ENCODE data around the gene ODF2L. TPM values are rescaled to one million over a fixed set of nuclear protein-coding genes. Genes with fewer than 3 reads are reported as not detected.
A peak's percentile ranks its signal among the peaks of the same experiment; 100 is the strongest.

The ODF2L gene
- total RNA-seq, 1 donor from 2014 or later, result 28.2 TPM

DNA sequence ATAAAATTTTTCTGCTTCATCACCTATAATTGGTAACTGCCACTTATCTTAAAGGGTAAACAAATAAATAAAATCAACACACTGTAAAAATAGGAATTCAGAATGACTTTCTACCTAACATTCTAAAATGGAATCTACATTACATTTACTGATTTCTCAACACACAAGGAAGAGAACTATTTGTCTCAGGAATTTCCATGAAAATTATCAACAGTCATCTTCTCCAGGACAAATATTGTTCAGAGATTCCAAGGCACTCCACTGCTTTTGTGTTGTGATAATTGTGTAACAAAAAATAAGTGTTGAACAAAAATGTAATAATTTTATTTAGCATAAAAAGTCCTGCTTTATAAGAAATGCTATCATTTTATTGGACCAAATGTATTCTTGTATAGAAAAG is 7.3 kb downstream of the ODF2L start:
- Mint-ChIP-seq H3K4me3 (ENCODE audit: unreplicated experiment) (no peak overlapping the region), H3K27ac (ENCODE audit: unreplicated experiment) (no peak overlapping the region), H3K36me3 (ENCODE audit: low read depth) (peaks cover 3% of the 10 kb centered on the region), H3K27me3 (ENCODE audit: low read depth) (no peaks in the 10 kb centered on the region), H3K4me1 (ENCODE audit: low read depth) (peaks cover 40% of the 10 kb centered on the region), H3K9me3 (ENCODE audit: low read depth) (peaks cover 13% of the 10 kb centered on the region)
- TF ChIP-seq, protein P1, sequence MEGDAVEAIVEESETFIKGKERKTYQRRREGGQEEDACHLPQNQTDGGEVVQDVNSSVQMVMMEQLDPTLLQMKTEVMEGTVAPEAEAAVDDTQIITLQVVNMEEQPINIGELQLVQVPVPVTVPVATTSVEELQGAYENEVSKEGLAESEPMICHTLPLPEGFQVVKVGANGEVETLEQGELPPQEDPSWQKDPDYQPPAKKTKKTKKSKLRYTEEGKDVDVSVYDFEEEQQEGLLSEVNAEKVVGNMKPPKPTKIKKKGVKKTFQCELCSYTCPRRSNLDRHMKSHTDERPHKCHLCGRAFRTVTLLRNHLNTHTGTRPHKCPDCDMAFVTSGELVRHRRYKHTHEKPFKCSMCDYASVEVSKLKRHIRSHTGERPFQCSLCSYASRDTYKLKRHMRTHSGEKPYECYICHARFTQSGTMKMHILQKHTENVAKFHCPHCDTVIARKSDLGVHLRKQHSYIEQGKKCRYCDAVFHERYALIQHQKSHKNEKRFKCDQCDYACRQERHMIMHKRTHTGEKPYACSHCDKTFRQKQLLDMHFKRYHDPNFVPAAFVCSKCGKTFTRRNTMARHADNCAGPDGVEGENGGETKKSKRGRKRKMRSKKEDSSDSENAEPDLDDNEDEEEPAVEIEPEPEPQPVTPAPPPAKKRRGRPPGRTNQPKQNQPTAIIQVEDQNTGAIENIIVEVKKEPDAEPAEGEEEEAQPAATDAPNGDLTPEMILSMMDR (IDR thresholded peaks at IDR 0.05), result no peak
- DNase-seq (ENCODE audit: low spot score), result no peak

DNA sequence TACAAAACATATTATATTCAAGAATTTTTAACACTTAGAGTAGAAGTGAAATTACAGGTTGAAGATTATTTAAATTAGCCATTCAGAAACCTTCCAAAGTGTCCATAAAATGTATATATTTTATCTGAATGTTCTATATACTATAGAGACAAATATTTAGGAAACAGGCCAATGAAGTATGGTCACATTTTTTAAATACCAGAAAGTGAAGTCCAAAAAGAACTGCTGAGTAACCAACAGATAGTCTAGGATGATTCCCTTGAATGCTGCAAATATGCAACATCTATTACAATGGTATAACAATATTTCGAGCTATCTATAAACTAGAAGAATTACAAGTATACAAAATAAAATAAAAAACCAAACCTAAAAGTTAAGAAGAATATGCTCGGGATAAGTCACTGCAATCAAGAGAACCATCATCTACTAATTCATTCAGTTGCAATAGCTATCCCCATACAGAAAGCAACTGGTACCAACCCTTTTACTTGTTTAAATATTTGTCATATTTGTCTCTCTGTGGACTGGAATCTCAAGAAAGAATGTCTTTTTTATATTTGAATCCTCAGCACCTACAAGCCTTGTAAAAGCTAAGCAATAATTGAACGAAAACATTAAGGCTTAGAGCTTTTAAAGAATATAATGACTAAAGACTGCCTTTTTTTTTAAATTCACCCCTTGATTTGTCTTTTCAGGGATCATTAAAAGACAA is 8.1 kb downstream of the ODF2L start:
- TF ChIP-seq, protein P1 (IDR thresholded peaks at IDR 0.05), result no peak
- Mint-ChIP-seq H3K4me1 (ENCODE audit: low read depth) (peaks cover 33% of the 10 kb centered on the region), H3K27ac (ENCODE audit: unreplicated experiment) (peak overlapping the region; percentile 8), H3K27me3 (ENCODE audit: low read depth) (no peaks in the 10 kb centered on the region), H3K9me3 (ENCODE audit: low read depth) (peaks cover 13% of the 10 kb centered on the region), H3K36me3 (ENCODE audit: low read depth) (peaks cover 3% of the 10 kb centered on the region), H3K4me3 (ENCODE audit: unreplicated experiment) (no peak overlapping the region)
- no peak for DNase-seq (ENCODE audit: low spot score)

DNA sequence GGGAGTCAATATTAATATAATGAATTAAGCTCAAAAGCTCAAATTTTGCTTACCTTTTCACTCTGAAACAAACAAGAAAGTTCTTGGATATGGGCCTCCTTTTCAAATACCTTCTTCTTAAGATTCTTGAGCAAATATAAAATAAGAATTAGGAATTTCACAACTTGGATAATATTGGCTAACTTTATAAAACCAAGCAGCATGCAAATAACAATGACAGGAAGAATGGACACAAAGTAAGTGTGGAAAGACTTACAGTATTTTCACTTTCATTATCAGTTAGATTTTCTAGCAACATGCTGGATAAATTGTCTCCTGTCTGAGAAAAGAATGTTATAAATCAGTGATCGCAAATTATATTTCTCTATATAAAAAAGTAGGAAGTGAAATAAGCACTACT is 13.2 kb downstream of the ODF2L start:
- Mint-ChIP-seq H3K27ac (ENCODE audit: unreplicated experiment) (no peak overlapping the region), H3K36me3 (ENCODE audit: low read depth) (peaks cover 5% of the 10 kb centered on the region), H3K4me1 (ENCODE audit: low read depth) (peaks cover 14% of the 10 kb centered on the region), H3K4me3 (ENCODE audit: unreplicated experiment) (no peak overlapping the region), H3K27me3 (ENCODE audit: low read depth) (no peaks in the 10 kb centered on the region), H3K9me3 (ENCODE audit: low read depth) (no peaks in the 10 kb centered on the region)
- TF ChIP-seq, protein P1 (IDR thresholded peaks at IDR 0.05), result no peak
- DNase-seq (ENCODE audit: low spot score), result no peak

- Mint-ChIP-seq H3K9me3 (ENCODE audit: low read depth) (no peaks in the 10 kb centered on the region), H3K4me3 (ENCODE audit: unreplicated experiment) (no peak overlapping the region), H3K36me3 (ENCODE audit: low read depth) (peaks cover 13% of the 10 kb centered on the region), H3K27me3 (ENCODE audit: low read depth) (no peaks in the 10 kb centered on the region), H3K4me1 (ENCODE audit: low read depth) (peaks cover 7% of the 10 kb centered on the region), H3K27ac (ENCODE audit: unreplicated experiment) (no peak overlapping the region)
- no peak for DNase-seq (ENCODE audit: low spot score)
- TF ChIP-seq, protein P1 (IDR thresholded peaks at IDR 0.05), result no peak
Measured at GRCh38 chr1:86381223-86381622, 14.9 kb downstream of the ODF2L start.

GRCh38 chr1:86380257-86380861 is 15.8 kb downstream of the ODF2L start:
- DNase-seq (ENCODE audit: low spot score), result no peak
- TF ChIP-seq, protein P1 (IDR thresholded peaks at IDR 0.05), result peak; percentile 97
- Mint-ChIP-seq H3K27ac (ENCODE audit: unreplicated experiment) (no peak overlapping the region), H3K36me3 (ENCODE audit: low read depth) (peaks cover 13% of the 10 kb centered on the region), H3K9me3 (ENCODE audit: low read depth) (no peaks in the 10 kb centered on the region), H3K4me3 (ENCODE audit: unreplicated experiment) (no peak overlapping the region), H3K4me1 (ENCODE audit: low read depth) (peaks cover 9% of the 10 kb centered on the region), H3K27me3 (ENCODE audit: low read depth) (no peaks in the 10 kb centered on the region)
